Stomach (tissue), 9 donors: ENCODE measurements around the gene ZNHIT1. TPM values are rescaled to one million over a fixed set of nuclear protein-coding genes. Genes with fewer than 3 reads are reported as not detected.

Experiments used
- DNase-seq, 2 donors: peaks; one replicate each; pipeline versions ENCODE4 v3.0.0 to v3.0.0-alpha.2; 2013 to 2019
- H3K27ac ChIP-seq, 5 donors: fragments of 200-600 bp in 4 of 5; sonication (generic) in 4 of 5; one replicate each; pipeline ENCODE4 v1.5.1; 2013 to 2019; ENCODE audit warnings: mild to moderate bottlenecking in 1 of 5, moderate library complexity in 1 of 5
- H3K27me3 ChIP-seq, 3 donors: fragments of 200-600 bp; sonication (generic); one replicate each; pipeline ENCODE4 v1.5.1; 2017 to 2019; ENCODE audit warnings: mixed run types in 1 of 3
- H3K36me3 ChIP-seq, 4 donors: fragments of 200-600 bp; sonication (generic); 1 replicate in 3 of 4; 2 replicates in 1 of 4; pipeline ENCODE4 v1.5.1; 2016 to 2019
- H3K4me1 ChIP-seq, 4 donors: fragments of 200-600 bp; sonication (generic); one replicate each; pipeline ENCODE4 v1.5.1; 2016 to 2019
- H3K4me3 ChIP-seq, 4 donors: fragments of 200-600 bp; sonication (generic) in 3 of 4; one replicate each; pipeline ENCODE4 v1.5.1; 2016 to 2019; ENCODE audit warnings: mild to moderate bottlenecking in 1 of 4
- H3K9me3 ChIP-seq, 4 donors: fragments of 200-600 bp; sonication (generic); one replicate each; pipeline ENCODE4 v1.5.1; 2016 to 2019
- CTCF ChIP-seq, 7 experiments: fragments of 450-650 bp in 4 of 7; fragments of 200-600 bp in 3 of 7; sonication (generic) in 3 of 7; IDR thresholded peaks; one replicate each; pipeline ENCODE4 v1.5.1; 2016 to 2019; ENCODE audit warnings: antibody characterized with exemption in 7 of 7, control low read depth in 2 of 7, mild to moderate bottlenecking in 1 of 7
- EP300 ChIP-seq: sonication (generic); formaldehyde crosslinking; IDR thresholded peaks from one replicate; pipeline ENCODE4 v1.6.1; 2017; ENCODE audit warnings: antibody characterized with exemption
- POLR2A ChIP-seq, 4 donors: fragments of 450-650 bp; IDR thresholded peaks; one replicate each; pipeline ENCODE4 v1.6.1; 2016; ENCODE audit warnings: antibody characterized with exemption in 4 of 4, control low read depth in 2 of 4, mild to moderate bottlenecking in 1 of 4, moderate library complexity in 1 of 4
- POLR2AphosphoS5 ChIP-seq, 3 donors: sonication (generic); formaldehyde crosslinking; IDR thresholded peaks; one replicate each; pipeline ENCODE4 v1.6.1; 2016; ENCODE audit warnings: antibody characterized with exemption in 3 of 3
- whole genome bisulfite sequencing, 5 donors: extraction: QIAGEN DNeasy Blood & Tissue Kit in 3 of 5; methylation state at CpG; one replicate each; pipeline versions ENCODE4 v1.1.5 to v1.1.7; 2013 to 2018; 5-methylcytosine and 5-hydroxymethylcytosine counted together
- intact Hi-C: fragments of 100-400 bp; cut with DNase I; formaldehyde crosslinking; loops from one replicate; pipeline ENCODE4 v1.15.1; 2023; ENCODE audit warnings: low total_unique reads
- polyA plus RNA-seq, 3 donors: library from polyadenylated mRNA; stranded (reverse); fragments of 200-250 nt; gene quantifications; one replicate each; pipeline ENCODE4 v1.2.3, GENCODE V29; 2013
- total RNA-seq, 5 donors: library from RNA; depleted of rRNA; stranded (reverse); fragments of >200 nt; gene quantifications; one replicate each; pipeline versions ENCODE4 v1.1.0 to v1.2.3, GENCODE V29; 2014 to 2016
- donor health status: healthy with polysubstance abuse.
- donor health status: Bipolar disorder and iron deficiency.
- donor health status: healthy.

ZNHIT1 gene
- total and polyA plus RNA-seq, 8 donors = 22.8 to 170 (median 115) TPM

DNA sequence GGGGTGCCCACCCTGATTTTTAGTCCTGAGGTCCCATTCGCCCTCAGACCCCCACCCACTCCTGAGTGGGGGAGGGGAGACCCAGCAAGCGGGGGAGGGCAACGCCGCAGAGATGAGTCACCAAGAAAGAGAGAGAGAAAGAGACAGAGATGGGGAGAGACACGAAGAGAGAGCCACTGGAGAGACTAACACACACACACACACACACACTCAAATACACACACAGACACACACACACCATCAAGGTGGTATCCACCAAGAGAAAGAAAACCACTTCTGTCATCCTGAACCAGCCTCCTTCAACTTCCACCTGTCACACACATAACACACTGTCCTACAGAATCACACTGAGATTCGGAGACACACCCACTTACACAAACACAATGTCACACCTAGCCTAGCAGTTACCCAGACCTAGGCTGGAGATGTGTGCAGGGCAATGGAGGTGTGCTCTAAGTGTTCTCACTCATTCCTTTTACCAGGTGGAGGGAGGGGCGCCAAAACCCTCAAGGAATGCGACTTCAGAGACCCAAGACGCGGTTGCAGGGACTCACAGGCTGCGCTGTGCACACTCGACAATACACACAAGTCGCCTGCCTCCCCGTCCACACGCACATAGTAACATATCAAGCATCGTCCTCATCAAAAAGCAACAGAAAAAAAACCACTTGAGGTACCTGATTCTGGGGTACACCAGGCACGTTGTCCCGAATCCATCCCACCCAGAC lies 48.7 kb upstream of the ZNHIT1 start:
- H3K27me3 ChIP-seq = peaks cover 49 to 100% (median 100%) of the 10 kb centered on the region in 3 donors
- no peak overlapping the region for H3K4me3 ChIP-seq
- peaks cover 39 to 75% (median 64%) of the 10 kb centered on the region in 4 donors for H3K4me1 ChIP-seq
- no peak overlapping the region for H3K27ac ChIP-seq
- TF ChIP-seq EP300 = no peak
- no peak for TF ChIP-seq CTCF (IDR thresholded peaks at IDR 0.05)
- no peak for TF ChIP-seq POLR2A (IDR thresholded peaks at IDR 0.05)
- no peak for TF ChIP-seq POLR2AphosphoS5 (IDR thresholded peaks at IDR 0.05)
- DNase-seq = no peak
- WGBS, 5 donors = 0 to 4% (median 2%) methylated on average over 18 of the region's 18 CpGs
- H3K9me3 ChIP-seq = no peaks in the 10 kb centered on the region
- H3K36me3 ChIP-seq = no peaks in the 10 kb centered on the region
- intact Hi-C loops = no loop called here

GRCh38 chr7:101169838-101170551 lies 48.0 kb upstream of the ZNHIT1 start:
- peaks cover 49 to 100% (median 100%) of the 10 kb centered on the region in 3 donors for H3K27me3 ChIP-seq
- 1 to 3% (median 2%) methylated on average over 28 to 33 of the region's 33 CpGs for whole genome bisulfite sequencing, 5 donors
- no peak for TF ChIP-seq POLR2A (IDR thresholded peaks at IDR 0.05)
- peak in 1 of 3 donors; percentile 12 for TF ChIP-seq POLR2AphosphoS5 (IDR thresholded peaks at IDR 0.05)
- no peak for TF ChIP-seq EP300
- peak in 5 of 7 experiments; percentile 68 to 88 (median 84) for TF ChIP-seq CTCF (IDR thresholded peaks at IDR 0.05)
- H3K9me3 ChIP-seq = no peaks in the 10 kb centered on the region
- intact Hi-C loops = no loop called here
- H3K36me3 ChIP-seq = no peaks in the 10 kb centered on the region
- no peak overlapping the region for H3K27ac ChIP-seq
- peak; percentile 75 to 88 for DNase-seq
- no peak overlapping the region for H3K4me3 ChIP-seq
- H3K4me1 ChIP-seq = peaks cover 34 to 71% (median 61%) of the 10 kb centered on the region in 4 donors

DNA sequence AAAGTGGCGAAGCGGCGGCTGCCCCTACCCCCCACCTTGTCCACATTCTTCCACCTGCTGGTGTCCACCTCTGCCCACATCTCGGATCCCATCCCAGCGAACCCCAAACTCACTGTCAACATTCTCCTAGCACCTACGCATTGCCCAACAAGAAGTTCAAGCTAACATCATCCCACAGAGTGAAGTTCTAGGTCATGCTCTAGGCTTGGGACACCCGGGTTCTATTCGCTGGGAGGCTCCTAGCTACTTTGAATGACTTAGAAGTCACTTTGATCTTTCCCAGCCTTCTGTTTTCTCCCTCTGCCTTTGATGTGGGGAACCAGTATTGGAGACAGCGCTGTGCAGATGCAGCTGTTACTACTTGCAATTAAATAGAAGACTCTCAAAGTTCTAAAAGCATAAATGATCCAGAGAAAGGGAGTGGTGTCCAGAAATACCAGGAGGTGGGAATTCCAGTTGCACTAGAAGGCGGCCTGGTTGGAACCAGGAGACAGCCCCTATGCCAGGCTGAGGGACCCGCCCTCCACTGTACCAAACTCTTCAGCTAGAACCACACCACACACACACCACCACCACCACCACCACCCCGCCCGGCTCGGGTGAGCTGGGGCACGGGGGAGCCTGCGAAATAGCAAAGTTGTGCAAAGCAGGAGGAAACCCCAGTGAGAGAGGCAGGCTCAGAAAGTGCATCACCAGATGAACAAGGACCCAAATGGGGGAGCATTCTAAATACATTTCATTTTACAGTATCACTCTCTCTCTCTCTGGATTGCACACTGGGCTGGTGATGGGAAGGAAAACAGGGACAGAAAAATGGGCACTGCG lies 47.1 kb upstream of the ZNHIT1 start:
- DNase-seq = no peak
- intact Hi-C loops = no loop called here
- Histone ChIP-seq H3K27ac (no peak overlapping the region), H3K4me3 (no peak overlapping the region), H3K4me1 (peaks cover 28 to 63% (median 53%) of the 10 kb centered on the region in 4 donors), H3K27me3 (peaks cover 48 to 100% (median 100%) of the 10 kb centered on the region in 3 donors), H3K36me3 (no peaks in the 10 kb centered on the region), H3K9me3 (no peaks in the 10 kb centered on the region)
- TF ChIP-seq CTCF (IDR thresholded peaks at IDR 0.05) (no peak), POLR2A (IDR thresholded peaks at IDR 0.05) (no peak), EP300 (no peak)
- 4 to 5% (median 4%) methylated on average over 17 of the region's 17 CpGs for WGBS, 5 donors

DNA sequence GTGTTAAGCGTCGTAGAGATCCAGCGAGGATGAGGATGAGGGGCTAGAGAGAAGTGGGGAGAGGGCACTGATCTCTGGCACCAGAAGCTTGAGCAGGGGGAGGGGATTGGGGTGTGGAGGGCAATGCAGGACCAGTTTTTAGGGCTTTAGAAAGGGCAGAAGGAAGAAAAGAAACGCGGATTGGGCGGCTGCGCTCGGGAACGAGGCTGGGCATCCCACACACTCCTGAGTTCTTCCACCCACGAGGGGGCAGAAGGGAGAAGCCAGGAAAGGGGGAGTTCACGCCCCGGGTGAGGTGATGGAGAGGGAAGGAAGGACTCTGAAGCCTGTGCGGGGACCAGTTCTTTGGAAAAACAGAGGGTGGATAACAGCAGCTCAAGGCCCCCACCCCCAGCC lies 46.5 kb upstream of the ZNHIT1 start:
- Histone ChIP-seq H3K27me3 (peaks cover 45 to 100% (median 100%) of the 10 kb centered on the region in 3 donors), H3K9me3 (no peaks in the 10 kb centered on the region), H3K4me1 (peaks cover 25 to 57% (median 49%) of the 10 kb centered on the region in 4 donors), H3K27ac (no peak overlapping the region), H3K4me3 (no peak overlapping the region), H3K36me3 (no peaks in the 10 kb centered on the region)
- TF ChIP-seq EP300 = no peak
- TF ChIP-seq CTCF (IDR thresholded peaks at IDR 0.05) = no peak
- TF ChIP-seq POLR2A (IDR thresholded peaks at IDR 0.05) = no peak
- no peak for TF ChIP-seq POLR2AphosphoS5 (IDR thresholded peaks at IDR 0.05)
- intact Hi-C loops = no loop called here
- WGBS, 5 donors = 0 to 4% (median 2%) methylated on average over 12 to 13 of the region's 13 CpGs
- no peak for DNase-seq
